ENCODE measurements around the gene HOXD13.

The HOXD13 gene

GRCh38 chr2:176092270-176093144 is at the start of gene HOXD13:
Gene HOXD13 (plus strand): TSS chr2:176092721. CDS start chr2:176092891, 170 bp downstream.
- no peak for DNase-seq (ENCODE audit: low read depth, low spot score)

- no peak for DNase-seq (ENCODE audit: low read depth, low spot score)
These were observed 36.1 kb upstream of the HOXD13 start for GRCh38 chr2:176056406-176056805.

- DNase-seq (ENCODE audit: low read depth, low spot score) = no peak
These were observed 28.6 kb upstream of the HOXD13 start for GRCh38 chr2:176063958-176064357.

- DNase-seq (ENCODE audit: low read depth, low spot score) = no peak
These were observed 25.6 kb upstream of the HOXD13 start for GRCh38 chr2:176066645-176067588.

GRCh38 chr2:176067589-176068418 is 24.7 kb upstream of the HOXD13 start:
- no peak for DNase-seq (ENCODE audit: low read depth, low spot score)

- DNase-seq (ENCODE audit: low read depth, low spot score) = no peak
These were observed 24.1 kb upstream of the HOXD13 start for GRCh38 chr2:176068419-176068832.

- DNase-seq (ENCODE audit: low read depth, low spot score) = no peak
These were observed 20.9 kb upstream of the HOXD13 start for GRCh38 chr2:176071330-176072291.

GRCh38 chr2:176072292-176072669 is 20.2 kb upstream of the HOXD13 start:
- DNase-seq (ENCODE audit: low read depth, low spot score) = no peak

- no peak for DNase-seq (ENCODE audit: low read depth, low spot score)
These were observed 19.3 kb upstream of the HOXD13 start for GRCh38 chr2:176072951-176073904.

GRCh38 chr2:176074919-176075425 is 17.5 kb upstream of the HOXD13 start:
- DNase-seq (ENCODE audit: low read depth, low spot score) = no peak

- no peak for DNase-seq (ENCODE audit: low read depth, low spot score)
These were observed 17.0 kb upstream of the HOXD13 start for GRCh38 chr2:176075481-176075880.

GRCh38 chr2:176076063-176076462 is 16.5 kb upstream of the HOXD13 start:
- DNase-seq (ENCODE audit: low read depth, low spot score) = no peak

GRCh38 chr2:176076796-176077195 is 15.7 kb upstream of the HOXD13 start:
- DNase-seq (ENCODE audit: low read depth, low spot score) = no peak

GRCh38 chr2:176078541-176079284 is 13.8 kb upstream of the HOXD13 start:
- no peak for DNase-seq (ENCODE audit: low read depth, low spot score)

GRCh38 chr2:176079285-176079830 is 13.2 kb upstream of the HOXD13 start:
- no peak for DNase-seq (ENCODE audit: low read depth, low spot score)

- no peak for DNase-seq (ENCODE audit: low read depth, low spot score)
These were observed 12.5 kb upstream of the HOXD13 start for GRCh38 chr2:176079831-176080539.

Data from activated CD4-positive, CD25-positive, alpha-beta regulatory T cell treated with anti-CD3 and anti-CD28 coated beads, Interleukin-2, amount 50 U/mL, for 16 hours (primary cell).